ENCODE results near the gene SLC26A1.

Gene SLC26A1

DNA sequence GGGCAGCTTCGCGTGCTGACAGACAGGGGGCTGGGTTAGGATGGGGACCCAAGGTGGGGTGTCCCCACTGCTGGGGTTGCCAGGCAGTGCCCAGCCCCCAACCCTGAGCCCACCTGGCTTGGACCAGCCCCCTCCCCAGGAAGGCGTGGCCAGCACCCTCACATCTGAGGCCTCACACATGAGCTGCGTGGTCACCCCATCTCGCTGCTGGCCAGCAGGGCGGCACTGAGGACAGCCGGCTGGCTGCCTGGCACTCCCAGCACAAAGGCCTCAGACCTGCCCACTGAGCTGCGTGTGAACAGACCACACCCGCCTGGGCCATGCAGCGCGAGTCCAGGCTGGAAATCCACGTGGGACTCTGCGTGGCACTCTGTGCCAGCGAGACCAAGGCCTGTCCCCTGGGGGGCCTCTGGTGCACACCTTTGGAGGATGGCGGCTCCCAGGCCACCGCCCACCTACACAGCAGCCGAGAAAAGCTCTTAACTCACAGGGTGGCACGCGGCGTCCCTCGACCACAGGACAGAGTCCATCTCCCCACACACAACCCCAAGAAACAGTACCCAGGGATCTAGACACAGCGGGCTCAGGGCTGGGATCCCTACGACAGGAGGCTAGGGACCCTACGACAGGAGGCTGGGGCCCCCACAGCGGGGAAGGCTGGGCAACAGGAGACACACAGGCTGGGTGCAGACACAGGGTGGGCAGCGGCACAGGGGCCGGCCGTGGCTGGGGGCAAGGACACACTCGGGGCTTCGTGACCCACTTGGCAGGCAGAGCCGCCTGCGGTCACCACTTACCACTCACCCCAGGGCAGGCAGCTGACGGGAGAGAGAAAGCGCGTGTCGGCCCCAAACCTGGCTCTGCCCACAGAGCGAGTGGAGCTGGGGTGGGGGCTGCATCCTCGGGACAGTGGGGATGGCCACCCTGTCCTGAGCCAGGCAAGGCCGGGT lies 29.7 kb downstream of the SLC26A1 start:
- no peak for DNase-seq

DNA sequence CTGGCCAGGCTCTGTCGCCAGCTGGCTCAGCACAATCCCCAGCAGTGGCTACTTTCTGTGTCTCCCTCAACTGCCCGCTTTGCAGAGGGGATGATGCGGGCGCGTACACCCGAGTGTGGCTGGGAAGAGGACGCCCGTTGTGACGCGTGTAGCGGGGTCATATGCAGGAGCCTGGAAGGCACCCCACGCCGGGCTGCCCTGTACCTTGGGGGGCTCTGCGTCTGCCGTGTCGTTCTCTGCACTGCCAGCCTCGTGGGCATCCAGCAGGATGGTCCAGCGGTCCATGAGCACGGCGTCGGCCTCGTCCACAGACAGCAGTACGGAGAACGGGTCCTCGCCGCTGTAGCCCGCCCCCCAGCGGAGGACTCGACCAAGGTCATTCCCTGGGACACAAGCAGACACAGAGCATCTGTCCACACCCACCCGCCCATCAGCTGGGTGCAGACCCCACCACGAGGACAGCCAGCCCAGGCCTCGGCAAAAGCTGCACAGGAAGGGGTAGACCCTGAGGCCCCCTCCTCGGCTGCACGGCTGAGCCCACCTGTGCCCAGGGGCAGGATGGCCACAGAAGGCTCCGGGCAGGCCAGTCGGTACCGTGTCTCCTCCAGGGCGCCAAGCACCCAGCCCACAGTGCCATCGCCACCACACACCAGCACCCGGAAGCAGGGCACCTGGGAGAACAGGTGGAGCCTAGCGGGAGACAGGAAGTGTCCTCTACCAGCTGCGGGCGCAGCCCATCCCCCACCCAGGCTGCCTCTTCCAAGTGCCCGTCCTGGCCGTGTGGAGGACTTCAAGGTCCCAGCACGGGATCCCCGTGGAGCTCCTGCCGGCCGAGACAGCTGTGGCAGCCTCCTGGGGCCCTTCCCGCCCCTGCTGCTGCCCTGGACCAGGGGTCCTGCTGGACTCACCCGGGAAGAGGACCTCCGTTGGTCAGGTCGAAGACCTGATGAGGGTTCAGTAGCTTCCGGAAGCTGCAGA lies 30.7 kb downstream of the SLC26A1 start:
- DNase-seq: no peak

DNA sequence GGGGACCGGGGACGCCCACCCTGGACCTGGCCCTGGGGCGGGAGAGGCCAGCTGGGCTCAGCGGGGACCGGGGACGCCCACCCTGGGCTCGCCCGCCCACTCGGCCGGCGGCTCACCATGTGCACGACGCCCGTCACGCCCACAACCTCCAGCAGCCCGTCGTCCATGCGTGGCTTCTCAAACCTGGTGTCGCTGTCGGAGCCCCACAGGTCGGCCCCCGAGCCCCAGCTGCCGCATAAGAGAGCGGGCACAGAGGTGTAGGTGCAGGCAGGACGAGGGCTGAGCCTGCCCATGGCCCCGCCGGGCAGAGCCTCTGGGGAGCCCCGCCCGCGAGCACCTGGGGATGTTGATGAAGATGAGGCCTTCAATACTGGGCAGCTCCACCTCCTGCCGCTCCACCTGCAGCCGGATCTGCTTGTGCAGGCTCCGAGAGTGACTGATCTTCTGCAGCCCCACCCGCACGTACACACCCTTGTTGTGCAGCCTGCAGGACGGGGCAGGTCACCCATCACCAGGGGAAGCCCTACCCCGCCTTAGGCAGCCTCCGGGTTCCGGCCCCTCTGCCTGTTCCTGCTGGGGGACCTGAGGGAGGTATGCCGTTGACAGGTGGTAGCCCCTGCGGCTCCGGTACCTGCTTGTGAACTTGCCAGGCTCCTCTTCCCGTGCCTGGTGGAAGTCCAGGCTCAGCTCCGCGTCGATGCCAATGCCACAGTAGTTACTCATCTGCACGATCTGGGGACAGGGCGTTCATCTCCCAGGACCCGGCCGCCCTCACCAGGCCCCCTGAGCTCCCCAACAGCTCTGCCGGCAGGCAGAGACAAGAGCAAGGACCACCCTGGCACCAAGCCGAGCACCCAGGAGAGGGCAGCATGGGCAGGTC lies 31.6 kb downstream of the SLC26A1 start:
- DNase-seq: no peak

DNA sequence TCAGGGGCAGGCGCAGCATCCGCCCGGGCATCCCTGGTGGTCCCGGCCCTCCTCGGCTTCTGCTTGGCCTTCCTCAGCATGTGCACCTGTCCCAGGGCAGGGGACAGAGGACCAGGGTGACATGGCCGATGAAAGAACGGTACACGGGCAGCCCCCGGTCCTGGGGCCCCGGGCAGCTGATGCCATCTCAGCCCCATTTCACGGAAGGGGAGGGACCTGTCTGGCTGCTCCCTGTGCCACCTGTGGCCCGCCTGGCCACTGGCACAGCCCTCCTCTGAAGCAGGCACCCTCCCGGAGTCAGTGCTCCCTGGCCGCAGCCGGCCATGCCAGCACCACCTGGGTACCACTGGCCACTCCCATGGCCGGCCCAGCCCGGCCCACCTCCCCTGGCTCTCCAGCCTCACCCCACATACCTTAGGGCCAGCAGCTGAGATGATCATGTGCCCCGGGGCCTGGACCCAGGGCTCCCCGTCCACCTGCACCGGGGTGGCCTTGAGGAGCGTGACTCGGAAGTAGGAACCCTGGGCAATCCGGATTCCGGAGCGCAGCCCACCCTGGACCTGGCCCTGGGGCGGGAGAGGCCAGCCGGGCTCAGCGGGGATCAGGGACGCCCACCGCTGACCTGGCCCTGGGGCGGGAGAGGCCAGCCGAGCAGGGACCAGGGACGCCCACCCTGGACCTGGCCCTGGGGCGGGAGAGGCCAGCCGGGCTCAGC lies 32.4 kb downstream of the SLC26A1 start:
- no peak for DNase-seq

DNA sequence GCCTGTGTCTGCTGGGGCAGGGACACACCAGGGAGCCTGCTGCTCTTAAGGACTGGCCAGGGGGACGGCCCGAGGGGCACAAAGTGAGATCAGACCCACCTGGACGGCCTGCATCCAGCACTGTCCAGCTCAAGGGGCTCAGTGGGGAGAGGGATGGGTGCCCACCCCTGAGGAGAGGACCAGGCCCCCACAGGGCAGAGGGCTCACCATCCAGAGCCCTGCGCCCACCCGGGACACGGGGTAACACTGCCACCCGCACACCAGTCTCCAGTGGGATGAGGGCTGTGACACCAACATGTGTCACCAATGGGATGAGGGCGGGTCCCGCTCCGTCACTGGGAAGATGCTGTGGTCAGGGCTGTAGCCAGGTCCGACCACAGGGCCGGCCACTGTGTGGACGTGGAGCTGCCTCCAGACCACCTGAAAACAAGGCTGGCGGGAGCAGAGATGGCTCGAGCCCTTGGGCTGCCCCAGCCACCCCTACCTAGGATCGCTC lies 33.0 kb downstream of the SLC26A1 start:
- DNase-seq: no peak

DNA sequence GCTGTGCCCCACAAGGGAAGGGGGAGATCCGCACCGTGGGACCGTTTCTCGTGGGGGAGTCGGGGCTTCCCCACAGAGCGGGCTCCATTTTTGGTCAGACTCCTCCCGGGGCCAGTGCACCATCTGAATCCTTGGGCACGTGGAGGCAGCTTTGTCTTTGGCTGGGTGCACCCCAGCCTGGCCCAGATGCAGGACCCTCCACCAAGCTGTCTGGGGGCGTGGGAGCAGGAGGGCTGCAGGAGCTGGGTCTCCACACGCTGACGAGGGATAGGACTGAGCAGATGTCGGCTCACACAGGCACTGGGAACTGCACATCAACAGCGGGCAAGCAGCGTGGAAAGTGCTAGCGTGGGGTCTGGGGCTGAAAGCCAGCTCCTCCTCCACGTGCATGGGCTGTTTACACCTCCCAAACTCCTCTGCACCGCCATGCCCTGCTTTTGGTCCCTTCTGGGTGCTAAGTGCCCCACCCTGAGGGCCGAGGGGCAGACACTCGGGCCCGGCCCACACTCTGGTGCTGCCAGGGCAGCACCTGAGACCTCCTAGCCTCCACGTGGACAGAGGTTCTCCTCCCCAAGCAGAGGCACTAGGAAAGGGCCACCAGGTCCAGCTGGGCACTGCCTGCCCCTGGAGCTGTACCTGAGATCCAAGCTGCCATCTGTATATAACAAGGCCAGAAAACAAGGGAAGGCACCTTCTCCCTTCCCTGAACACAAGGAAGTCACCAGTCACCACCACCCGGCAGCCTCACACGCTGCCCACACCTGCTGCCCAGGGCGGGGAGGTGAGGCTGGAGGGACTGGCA lies 33.7 kb downstream of the SLC26A1 start:
- no peak for DNase-seq

DNA sequence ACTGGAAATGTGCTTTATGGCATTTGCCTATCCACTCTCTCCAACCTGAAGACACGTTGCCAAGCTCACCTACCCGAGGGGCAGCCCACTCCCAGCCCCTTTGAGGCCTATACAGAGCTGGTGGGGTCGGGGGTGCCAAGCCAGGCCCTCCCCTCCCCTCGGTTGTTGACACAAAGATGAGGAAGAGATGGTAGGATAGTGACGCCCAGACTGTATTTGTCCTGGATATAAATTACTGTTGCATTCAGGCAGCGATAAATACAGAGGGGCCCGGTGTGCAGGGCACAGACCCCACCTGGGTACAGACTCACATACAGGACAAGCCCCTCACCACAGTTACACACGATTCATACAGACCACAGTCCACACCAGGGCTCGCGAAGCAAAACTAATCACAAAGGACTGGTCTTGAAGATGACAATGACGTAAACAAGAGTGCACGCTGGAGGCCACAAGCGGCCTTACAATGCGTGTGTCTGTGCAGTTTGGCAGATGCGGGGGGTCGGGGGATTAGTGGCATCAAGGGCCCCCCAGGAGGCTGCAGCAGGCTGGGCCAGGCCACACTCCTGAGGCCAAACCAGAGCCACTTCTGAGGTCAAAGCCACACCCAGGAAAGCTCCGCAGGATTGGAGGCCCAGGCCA lies 34.4 kb downstream of the SLC26A1 start:
- no peak for DNase-seq

DNA sequence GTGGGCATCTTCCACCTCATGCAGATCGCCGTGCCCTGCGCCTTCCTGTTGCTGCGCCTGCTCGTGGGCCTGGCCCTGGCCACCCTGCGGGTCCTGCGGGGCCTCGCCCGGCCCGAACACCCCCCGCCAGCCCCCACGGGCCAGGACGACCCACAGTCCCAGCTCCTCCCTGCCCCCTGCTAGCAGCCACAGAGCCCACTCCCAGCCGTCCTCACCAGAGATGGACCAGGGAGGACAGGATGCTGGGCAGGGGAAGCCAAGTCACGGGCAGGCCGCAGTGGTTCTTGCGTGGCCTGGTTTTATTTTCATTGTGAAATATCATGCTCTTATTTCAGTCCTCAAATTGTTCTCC lies 34.9 kb downstream of the SLC26A1 start:
- DNase-seq: no peak

DNA sequence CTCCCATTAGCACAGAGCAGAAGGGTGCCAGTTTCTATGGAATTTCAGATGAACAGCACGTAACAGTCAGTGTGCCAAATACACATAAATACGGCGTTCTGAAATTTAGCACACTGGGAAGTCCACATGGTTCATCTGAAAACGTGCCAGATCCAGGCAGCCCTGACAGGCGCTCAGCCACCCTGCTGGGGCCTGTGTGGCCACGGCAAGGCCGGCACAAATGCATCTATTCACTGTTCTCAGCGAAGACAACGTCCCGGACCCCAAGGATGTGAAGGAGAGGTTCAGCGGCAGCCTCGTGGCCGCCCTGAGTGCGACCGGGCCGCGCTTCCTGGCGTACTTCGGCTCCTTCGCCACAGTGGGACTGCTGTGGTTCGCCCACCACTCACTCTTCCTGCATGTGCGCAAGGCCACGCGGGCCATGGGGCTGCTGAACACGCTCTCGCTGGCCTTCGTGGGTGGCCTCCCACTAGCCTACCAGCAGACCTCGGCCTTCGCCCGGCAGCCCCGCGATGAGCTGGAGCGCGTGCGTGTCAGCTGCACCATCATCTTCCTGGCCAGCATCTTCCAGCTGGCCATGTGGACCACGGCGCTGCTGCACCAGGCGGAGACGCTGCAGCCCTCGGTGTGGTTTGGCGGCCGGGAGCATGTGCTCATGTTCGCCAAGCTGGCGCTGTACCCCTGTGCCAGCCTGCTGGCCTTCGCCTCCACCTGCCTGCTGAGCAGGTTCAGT lies 35.5 kb downstream of the SLC26A1 start:
- no peak for DNase-seq

DNA sequence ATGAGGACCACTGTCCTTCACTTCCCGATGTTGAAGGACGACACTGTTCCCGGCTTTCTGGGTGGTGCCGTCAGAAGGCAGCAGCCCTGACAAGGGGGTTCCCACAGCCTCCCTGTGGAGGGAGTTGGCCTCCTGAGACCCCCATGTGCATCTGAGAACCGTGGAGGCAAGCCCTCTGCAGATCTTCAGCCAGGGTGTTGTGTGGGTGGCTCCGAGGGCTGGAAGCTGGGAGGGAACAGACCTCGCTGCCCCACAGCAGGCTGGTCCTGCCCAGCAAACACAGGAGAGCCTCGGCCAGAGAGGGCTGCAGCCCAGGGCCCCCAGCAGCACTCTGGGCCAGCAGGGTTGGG lies 36.0 kb downstream of the SLC26A1 start:
- no peak for DNase-seq

DNA sequence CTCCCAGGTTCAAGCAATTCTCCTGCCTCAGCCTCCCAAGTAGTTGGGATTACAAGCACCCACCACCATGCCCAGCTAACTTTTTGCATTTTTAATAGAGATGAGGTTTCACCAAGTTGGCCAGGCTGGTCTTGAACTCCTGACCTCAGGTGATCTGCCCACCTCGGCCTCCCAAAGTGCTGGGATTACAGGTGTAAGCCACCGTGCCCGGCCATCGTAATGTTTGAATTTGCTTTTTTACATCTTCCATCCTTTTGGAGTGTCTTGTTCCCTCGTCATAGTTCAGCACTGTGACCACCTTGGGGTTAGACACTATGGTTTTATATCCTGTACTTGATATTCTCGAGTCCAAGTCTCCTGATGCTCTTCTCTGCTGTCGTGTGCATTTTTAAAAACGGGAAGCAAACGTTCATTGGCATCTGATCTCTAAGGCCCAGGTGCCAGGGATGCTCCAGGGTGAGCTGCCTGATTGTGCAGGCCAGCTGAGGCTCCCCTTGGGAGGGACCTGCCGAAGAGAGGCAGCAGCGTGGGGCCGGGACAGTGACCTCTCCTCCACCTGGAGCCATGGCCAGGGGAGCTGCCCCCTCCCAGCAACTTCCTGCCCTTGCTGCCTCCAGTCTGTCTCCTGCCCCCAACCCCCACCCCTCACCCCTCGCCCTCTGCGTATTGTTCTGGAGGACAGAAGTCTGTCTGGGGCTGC lies 36.5 kb downstream of the SLC26A1 start:
- no peak for DNase-seq

DNA sequence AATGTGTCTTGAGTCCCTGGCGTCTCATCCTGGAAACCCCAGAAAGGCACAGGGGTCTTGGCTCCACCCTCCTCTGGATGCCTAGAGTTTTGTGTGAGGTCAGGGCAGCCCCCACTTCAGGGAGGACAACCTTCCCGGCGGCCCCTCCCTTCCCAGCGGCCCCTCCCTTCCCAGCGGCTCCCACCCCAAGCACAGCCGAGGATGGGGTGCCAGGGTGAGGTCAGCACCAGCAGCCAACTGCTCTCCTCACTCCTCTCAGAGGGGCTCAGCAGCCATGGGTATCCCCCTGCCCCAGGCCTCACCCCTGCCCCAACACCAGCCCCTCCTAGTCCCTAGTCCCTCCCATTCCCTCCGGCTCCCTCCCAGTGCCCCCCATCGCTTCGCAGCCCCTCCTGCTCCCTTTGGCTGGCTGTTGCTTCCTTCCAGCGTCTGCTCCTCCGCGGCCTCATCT lies 37.2 kb downstream of the SLC26A1 start:
- no peak for DNase-seq

DNA sequence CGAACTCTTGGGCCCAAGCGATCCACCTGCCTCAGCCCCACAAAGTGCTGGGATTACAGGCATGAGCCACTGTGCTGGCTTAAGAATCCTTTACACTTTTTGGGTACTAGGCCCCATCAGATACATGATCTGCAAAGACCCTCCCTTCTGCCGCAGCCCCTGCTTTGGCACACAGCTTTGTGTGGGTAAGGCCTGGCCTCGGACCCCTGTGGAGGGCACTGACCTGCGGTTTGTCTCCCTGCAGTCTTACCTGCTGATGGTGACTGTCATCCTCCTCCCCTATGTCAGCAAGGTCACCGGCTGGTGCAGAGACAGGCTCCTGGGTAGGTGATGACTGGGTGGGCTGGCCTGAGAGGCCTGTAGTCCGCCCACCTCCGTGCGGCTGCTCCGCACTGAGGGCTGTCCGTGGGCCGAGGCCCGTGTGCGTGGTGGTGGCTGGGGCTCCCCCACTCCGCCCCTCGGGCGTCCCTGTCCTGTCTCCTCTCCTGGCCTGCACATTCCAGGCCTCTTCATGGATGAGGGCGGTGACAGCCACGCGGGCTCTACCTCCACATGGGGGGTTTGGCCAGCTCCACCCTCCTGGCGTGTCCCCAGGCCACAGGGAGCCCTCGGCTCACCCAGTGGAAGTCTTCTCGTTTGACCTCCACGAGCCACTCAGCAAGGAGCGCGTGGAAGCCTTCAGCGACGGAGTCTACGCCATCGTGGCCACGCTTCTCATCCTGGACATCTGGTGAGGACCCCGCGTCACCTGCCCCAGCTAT lies 37.9 kb downstream of the SLC26A1 start:
- no peak for DNase-seq

DNA sequence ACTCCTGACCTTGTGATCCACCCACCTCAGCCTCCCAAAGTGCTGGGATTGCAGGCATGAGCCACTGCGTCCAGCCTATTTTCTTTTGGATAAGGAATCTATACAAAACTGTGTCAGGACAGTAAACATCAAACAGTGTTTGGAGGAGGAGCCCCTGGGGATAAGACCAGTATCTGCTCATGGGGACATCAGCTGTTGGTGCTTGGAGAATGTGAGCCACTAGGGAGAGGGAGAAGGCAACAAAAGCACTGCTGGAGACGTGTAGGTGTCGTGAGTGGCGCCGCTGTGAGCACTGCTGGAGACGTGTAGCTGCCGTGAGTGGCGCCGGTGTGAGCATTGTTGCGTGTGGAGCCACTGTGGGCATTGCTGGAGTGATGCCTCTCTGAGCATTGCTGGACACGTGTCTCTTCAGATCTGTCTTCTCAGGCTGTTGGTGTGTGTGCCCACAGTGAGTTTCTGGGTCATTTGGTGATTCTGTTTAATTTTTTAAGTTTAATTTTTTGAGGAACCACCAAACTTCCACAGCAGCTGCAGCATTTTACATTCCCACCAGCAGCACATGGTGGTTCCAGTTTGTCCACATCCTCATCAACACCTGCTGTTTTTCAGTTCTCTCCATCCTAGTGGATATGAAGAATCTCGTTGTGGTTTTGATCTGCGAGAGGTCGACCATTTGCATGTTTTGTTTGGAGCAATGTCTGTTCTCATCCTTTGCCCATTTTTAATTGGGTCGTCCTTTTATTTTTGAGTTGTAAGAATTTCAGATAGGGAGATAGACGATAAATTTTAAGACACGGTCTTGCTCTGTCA lies 38.8 kb downstream of the SLC26A1 start:
- DNase-seq: no peak

DNA sequence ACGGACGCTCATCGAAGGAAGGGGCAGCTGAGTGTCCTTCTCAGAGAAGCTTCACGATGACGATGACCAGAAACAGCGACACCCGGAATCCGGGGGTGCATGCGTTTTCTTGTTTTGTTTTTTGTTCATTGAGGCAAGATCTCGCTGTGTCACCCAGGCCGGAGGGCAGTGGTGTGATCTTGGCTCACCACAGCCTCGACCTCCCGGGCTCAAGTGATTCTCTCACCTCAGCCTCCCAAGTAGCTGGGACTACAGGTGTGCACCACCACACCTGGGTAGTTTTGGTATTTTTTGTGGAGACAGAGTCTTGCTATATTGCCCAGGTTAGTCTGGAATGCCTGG lies 39.7 kb downstream of the SLC26A1 start:
- DNase-seq: no peak

DNA sequence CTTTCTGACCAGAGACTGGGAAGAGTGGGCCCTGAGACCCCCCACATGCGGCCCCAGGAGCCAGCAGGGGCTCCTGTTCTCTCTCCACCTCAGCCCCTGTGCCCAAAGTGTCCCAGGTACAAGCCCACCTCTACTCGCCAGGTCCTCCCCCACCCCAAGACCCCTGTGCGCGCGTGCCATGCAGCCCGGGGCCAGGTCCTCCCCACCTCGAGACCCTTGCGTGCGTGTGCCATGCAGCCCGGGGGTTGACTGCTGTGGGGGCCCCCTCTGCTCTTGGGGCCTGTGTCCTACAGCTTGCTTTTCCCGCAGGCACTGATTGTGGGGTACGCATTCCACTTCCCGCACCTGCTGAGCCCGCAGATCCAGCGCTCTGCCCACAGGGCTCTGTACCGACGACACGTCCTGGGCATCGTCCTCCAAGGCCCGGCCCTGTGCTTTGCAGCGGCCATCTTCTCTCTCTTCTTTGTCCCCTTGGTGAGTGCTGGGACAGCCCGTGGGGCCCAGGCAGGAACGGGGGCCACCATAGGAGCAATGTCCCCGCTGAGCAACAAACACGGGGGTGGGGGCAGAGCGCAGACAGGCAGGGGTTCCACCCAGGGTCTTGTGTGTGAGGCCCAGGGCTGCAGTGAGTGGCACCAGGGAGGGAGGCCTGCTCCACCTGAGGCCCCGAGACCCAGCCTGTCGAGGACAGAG lies 40.2 kb downstream of the SLC26A1 start:
- no peak for DNase-seq

Data from activated effector memory CD4-positive, alpha-beta T cell treated with Interleukin-2 at 50 U/mL for 16 hours (primary cell).